HEK293 (cell line): ENCODE data around the gene KRT12.
A peak's percentile ranks its signal among the peaks of the same experiment; 100 is the strongest.

ENCODE experiments used
- CTCF ChIA-PET: fragments of 350-600 bp; formaldehyde crosslinking; extraction: SDS; loops from one replicate; lab custom pipeline; 2021; ENCODE audit warnings: antibody characterized with exemption; lab: Yijun Ruan, JAX
- POLR2A ChIA-PET: fragments of 300-600 bp; formaldehyde crosslinking; extraction: SDS; loops from one replicate; lab custom pipeline; 2020; ENCODE audit warnings: antibody characterized with exemption, inconsistent platforms; lab: Yijun Ruan, JAX
- H3K27ac ChIP-seq: fragments of 200-500 bp; sonication (Bioruptor generic); 2 replicates; pipeline ENCODE4 v1.5.1; 2014; ENCODE audit warnings: low read depth, low read length, control low read depth, inconsistent platforms; ENCODE audit errors: extremely low read depth
- H3K36me3 ChIP-seq, 2 experiments: fragments of 200-500 bp in 1 of 2; sonication (Bioruptor generic) in 1 of 2; 1 replicate in 1 of 2; 2 replicates in 1 of 2; pipeline ENCODE4 v1.5.1; 2014 to 2017; ENCODE audit warnings: inconsistent platforms in 2 of 2, low read length in 2 of 2; ENCODE audit not compliant: control insufficient read depth in 2 of 2, insufficient read depth in 1 of 2
- H3K4me1 ChIP-seq: fragments of 200-500 bp; sonication (Bioruptor generic); 2 replicates; pipeline ENCODE4 v1.5.1; 2014; ENCODE audit warnings: mild to moderate bottlenecking, low read length, inconsistent platforms; ENCODE audit not compliant: control insufficient read depth, insufficient read depth
- H3K4me3 ChIP-seq: 2 replicates; pipeline ENCODE4 v1.5.1; 2011; ENCODE audit warnings: low read depth, mild to moderate bottlenecking, control low read depth, low read length, moderate library complexity
- H3K9me3 ChIP-seq: fragments of 200-500 bp; sonication (Bioruptor generic); 2 replicates; pipeline ENCODE4 v1.5.1; 2014; ENCODE audit warnings: low read depth, low read length, inconsistent platforms; ENCODE audit not compliant: control insufficient read depth, insufficient read depth
- GLI2 ChIP-seq: fragments of 450-650 bp; formaldehyde crosslinking; IDR thresholded peaks from 2 replicates; pipeline ENCODE4; 2017; ENCODE audit warnings: missing biosample characterization, missing genetic modification characterization, low read depth, borderline replicate concordance
- HOXA7 ChIP-seq: sonication (generic); formaldehyde crosslinking; IDR thresholded peaks from 2 replicates; pipeline ENCODE4 v1.8.1; 2022; ENCODE audit warnings: missing genetic modification reagents, borderline replicate concordance
- HOXD13 ChIP-seq: sonication (generic); formaldehyde crosslinking; IDR thresholded peaks from 2 replicates; pipeline ENCODE4 v1.8.0; 2022; ENCODE audit warnings: missing genetic modification reagents, borderline replicate concordance
- PRDM1 ChIP-seq: fragments of 450-650 bp; formaldehyde crosslinking; IDR thresholded peaks from 2 replicates; pipeline ENCODE4; 2016; ENCODE audit warnings: missing biosample characterization, missing genetic modification characterization
- ZBTB48 ChIP-seq: fragments of 450-650 bp; formaldehyde crosslinking; IDR thresholded peaks from 2 replicates; pipeline ENCODE4 v1.5.1; 2016; ENCODE audit warnings: missing biosample characterization, missing genetic modification characterization
- ZFHX2 ChIP-seq: fragments of 450-650 bp; formaldehyde crosslinking; conservative IDR thresholded peaks from 2 replicates; pipeline ENCODE4 v1.5.1; 2016; ENCODE audit warnings: missing biosample characterization, missing genetic modification characterization
- ZNF248 ChIP-seq: fragments of 450-650 bp; formaldehyde crosslinking; IDR thresholded peaks from 2 replicates; pipeline ENCODE4 v1.5.1; 2017; ENCODE audit warnings: missing biosample characterization, missing genetic modification characterization
- ZNF350 ChIP-seq: fragments of 450-650 bp; formaldehyde crosslinking; IDR thresholded peaks from 2 replicates; pipeline ENCODE4 v1.5.0; 2017; ENCODE audit warnings: missing biosample characterization, mild to moderate bottlenecking, missing genetic modification characterization
- ZNF366 ChIP-seq: fragments of 450-650 bp; formaldehyde crosslinking; conservative IDR thresholded peaks from 2 replicates; pipeline ENCODE4 v1.5.1; 2016; ENCODE audit warnings: missing biosample characterization, missing genetic modification characterization
- ZNF416 ChIP-seq: fragments of 450-650 bp; formaldehyde crosslinking; IDR thresholded peaks from 2 replicates; pipeline ENCODE4 v1.5.1; 2016; ENCODE audit warnings: missing biosample characterization, missing genetic modification characterization
- ZNF48 ChIP-seq: fragments of 450-650 bp; formaldehyde crosslinking; IDR thresholded peaks from 2 replicates; pipeline ENCODE4 v1.5.1; 2016; ENCODE audit warnings: missing biosample characterization, missing genetic modification characterization
- ZNF560 ChIP-seq: fragments of 450-650 bp; formaldehyde crosslinking; IDR thresholded peaks from 2 replicates; pipeline ENCODE4 v1.5.1; 2017; ENCODE audit warnings: missing biosample characterization, missing genetic modification characterization, borderline replicate concordance
- ZNF571 ChIP-seq: fragments of 450-650 bp; formaldehyde crosslinking; IDR thresholded peaks from 2 replicates; pipeline ENCODE4 v1.5.0; 2017; ENCODE audit warnings: missing biosample characterization, missing genetic modification characterization
- ZNF596 ChIP-seq: fragments of 450-650 bp; IDR thresholded peaks from 2 replicates; pipeline ENCODE4 v1.5.0; 2018; ENCODE audit warnings: missing biosample characterization, mild to moderate bottlenecking, missing genetic modification characterization, moderate library complexity
- ZNF660 ChIP-seq: fragments of 450-650 bp; IDR thresholded peaks from 2 replicates; pipeline ENCODE4 v1.5.1; 2018; ENCODE audit warnings: missing biosample characterization, mild to moderate bottlenecking, missing genetic modification characterization
- ZNF768 ChIP-seq: fragments of 450-650 bp; formaldehyde crosslinking; IDR thresholded peaks from 2 replicates; pipeline ENCODE4 v1.5.1; 2018; ENCODE audit warnings: missing biosample characterization, mild to moderate bottlenecking, missing genetic modification characterization
- ZNF830 ChIP-seq: fragments of 450-650 bp; IDR thresholded peaks from 2 replicates; pipeline ENCODE4 v1.5.0; 2018; ENCODE audit warnings: missing biosample characterization, missing genetic modification characterization, low read depth, mild to moderate bottlenecking, moderate library complexity
- TF ChIP-seq, protein P1 (sequence below): fragments of 450-650 bp; formaldehyde crosslinking; IDR thresholded peaks from 2 replicates; pipeline ENCODE4 v1.5.1; 2016; ENCODE audit warnings: missing biosample characterization, missing genetic modification characterization
- TF ChIP-seq, protein P2 (sequence below): fragments of 450-650 bp; formaldehyde crosslinking; IDR thresholded peaks from 2 replicates; pipeline ENCODE4 v1.5.1; 2016; ENCODE audit warnings: missing biosample characterization, missing genetic modification characterization
- TF ChIP-seq, protein P3 (sequence below): fragments of 450-650 bp; formaldehyde crosslinking; IDR thresholded peaks from 2 replicates; pipeline ENCODE4 v1.5.1; 2016; ENCODE audit warnings: missing biosample characterization, missing genetic modification characterization, low read depth
- TF ChIP-seq, protein P4 (sequence below): fragments of 450-650 bp; IDR thresholded peaks from 2 replicates; pipeline ENCODE4 v1.5.1; 2018; ENCODE audit warnings: missing biosample characterization, mild to moderate bottlenecking, missing genetic modification characterization

Gene KRT12

DNA sequence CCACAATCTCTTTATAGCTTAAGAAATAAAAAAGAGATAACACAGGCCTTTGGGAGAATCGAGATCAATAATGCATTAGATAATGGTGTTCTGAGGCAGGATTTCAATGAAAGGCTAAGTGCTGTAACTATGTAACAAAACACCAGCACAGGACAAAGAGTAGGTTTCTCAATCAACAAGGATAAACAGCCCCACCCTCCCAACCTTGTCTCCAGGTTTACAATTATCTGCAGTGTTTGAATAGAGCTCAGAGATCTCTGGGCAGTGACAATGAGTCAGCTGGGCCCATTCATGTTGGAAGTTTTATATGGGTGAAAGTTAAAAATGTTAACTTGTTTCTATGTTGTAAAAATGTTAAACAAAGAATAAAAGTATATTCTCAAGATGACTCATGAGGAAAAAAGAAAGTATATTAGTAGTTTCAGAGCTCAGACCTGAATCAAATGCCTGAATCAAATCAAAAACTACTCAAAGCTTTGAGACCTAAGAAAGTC is 35.0 kb upstream of the KRT12 start (continued):
- TF ChIP-seq ZNF48 (tag by site-specific recombination) (no peak), ZNF248 (tag by site-specific recombination) (no peak), ZBTB48 (no peak), ZNF660 (tag by site-specific recombination) (0 out of 2 replicates have a peak, but pooled peaks have one; percentile 29), HOXA7 (CRISPR knock-in tag) (no peak), ZNF350 (tag by site-specific recombination) (no peak), GLI2 (tag by site-specific recombination) (no peak)
- TF ChIP-seq, protein P1, sequence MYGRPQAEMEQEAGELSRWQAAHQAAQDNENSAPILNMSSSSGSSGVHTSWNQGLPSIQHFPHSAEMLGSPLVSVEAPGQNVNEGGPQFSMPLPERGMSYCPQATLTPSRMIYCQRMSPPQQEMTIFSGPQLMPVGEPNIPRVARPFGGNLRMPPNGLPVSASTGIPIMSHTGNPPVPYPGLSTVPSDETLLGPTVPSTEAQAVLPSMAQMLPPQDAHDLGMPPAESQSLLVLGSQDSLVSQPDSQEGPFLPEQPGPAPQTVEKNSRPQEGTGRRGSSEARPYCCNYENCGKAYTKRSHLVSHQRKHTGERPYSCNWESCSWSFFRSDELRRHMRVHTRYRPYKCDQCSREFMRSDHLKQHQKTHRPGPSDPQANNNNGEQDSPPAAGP, result 0 out of 2 replicates have a peak, but pooled peaks have one; percentile 27
- TF ChIP-seq, protein P2, sequence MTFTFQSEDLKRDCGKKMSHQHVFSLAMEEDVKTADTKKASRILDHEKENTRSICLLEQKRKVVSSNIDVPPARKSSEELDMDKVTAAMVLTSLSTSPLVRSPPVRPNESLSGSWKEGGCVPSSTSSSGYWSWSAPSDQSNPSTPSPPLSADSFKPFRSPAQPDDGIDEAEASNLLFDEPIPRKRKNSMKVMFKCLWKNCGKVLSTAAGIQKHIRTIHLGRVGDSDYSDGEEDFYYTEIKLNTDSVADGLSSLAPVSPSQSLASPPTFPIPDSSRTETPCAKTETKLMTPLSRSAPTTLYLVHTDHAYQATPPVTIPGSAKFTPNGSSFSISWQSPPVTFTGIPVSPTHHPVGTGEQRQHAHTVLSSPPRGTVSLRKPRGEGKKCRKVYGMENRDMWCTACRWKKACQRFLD, result no peak

DNA sequence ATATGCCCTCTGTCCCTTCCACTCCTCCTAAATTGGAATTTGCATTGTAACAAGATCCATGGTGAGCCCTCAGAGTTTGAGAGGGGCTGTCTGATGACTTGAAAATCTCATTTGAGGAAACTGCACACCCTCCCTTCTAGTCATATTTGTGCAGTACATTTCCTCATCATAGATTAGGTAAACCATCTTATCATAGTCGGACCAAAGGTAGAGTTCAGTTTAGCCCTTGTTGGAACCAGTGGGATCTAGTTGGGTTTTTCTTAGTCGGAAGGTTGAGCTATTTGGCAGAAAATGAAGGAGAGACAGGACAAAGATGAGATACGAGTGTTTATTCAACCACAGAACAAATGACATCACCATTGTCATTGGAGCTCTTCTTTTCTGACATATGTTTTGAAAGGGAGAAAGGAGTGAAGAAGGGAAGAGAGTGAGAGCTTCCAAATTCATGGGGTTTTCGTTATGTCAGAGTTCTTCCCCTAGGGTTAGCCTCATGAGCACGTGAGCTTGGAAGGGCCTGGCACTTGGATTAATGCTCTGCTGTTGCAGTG is 33.9 kb upstream of the KRT12 start:
- H3K4me1 ChIP-seq, result peaks cover 27% of the 10 kb centered on the region
- no peaks in the 10 kb centered on the region for H3K36me3 ChIP-seq
- TF ChIP-seq ZNF366 (tag by site-specific recombination), result no peak
- 0 out of 2 replicates have a peak, but pooled peaks have one; percentile 28 for TF ChIP-seq PRDM1 (tag by site-specific recombination)
- TF ChIP-seq, protein P3, sequence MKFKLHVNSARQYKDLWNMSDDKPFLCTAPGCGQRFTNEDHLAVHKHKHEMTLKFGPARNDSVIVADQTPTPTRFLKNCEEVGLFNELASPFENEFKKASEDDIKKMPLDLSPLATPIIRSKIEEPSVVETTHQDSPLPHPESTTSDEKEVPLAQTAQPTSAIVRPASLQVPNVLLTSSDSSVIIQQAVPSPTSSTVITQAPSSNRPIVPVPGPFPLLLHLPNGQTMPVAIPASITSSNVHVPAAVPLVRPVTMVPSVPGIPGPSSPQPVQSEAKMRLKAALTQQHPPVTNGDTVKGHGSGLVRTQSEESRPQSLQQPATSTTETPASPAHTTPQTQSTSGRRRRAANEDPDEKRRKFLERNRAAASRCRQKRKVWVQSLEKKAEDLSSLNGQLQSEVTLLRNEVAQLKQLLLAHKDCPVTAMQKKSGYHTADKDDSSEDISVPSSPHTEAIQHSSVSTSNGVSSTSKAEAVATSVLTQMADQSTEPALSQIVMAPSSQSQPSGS, result peak; percentile 81
- POLR2A ChIA-PET, result no interaction called here
- H3K4me3 ChIP-seq, result no peak overlapping the region
- H3K9me3 ChIP-seq, result no peaks in the 10 kb centered on the region
- H3K27ac ChIP-seq, result no peak overlapping the region
- CTCF ChIA-PET, result interaction anchor here (0.6 to 3.4 kb wide), 11 partner anchors 15 to 765 kb away, joined by 3 to 15 read pairs (median 4); partner anchors contain the start of gene KRT20

DNA sequence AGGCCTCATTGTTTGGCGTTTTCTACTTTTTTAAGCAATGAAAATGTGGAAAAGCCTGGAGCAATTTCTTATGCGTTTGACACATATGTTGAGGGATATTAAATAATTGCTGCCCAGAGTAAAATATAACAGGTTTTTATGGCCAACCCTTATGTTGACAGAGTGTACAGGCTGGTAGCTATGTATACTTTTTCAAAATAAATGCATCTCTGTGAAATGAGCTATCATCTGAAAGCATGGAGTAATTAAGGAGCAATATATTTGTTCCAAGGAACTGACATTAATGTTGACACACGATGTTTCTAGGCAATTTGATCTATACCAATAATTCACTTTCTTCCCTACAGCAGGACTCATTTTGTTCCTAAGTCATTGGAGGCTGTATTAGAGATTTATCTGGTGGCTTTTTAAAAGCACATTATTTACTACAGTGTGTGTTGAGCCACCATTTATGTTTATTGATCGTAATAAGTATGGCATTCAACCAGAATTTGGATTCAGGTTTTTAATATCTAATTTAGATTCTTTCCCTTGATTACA is 30.0 kb upstream of the KRT12 start:
- CTCF ChIA-PET, result interaction anchor here (0.6 kb wide), 2 partner anchors 13 to 29 kb away, joined by 3 to 4 read pairs; no protein-coding TSS in a partner anchor
- Histone ChIP-seq H3K27ac (no peak overlapping the region), H3K4me1 (peaks cover 6% of the 10 kb centered on the region), H3K36me3 (no peaks in the 10 kb centered on the region), H3K9me3 (no peaks in the 10 kb centered on the region), H3K4me3 (no peak overlapping the region)
- POLR2A ChIA-PET, result no interaction called here
- no peak for TF ChIP-seq HOXD13 (CRISPR knock-in tag)
- no peak for TF ChIP-seq ZNF768 (tag by site-specific recombination)

DNA sequence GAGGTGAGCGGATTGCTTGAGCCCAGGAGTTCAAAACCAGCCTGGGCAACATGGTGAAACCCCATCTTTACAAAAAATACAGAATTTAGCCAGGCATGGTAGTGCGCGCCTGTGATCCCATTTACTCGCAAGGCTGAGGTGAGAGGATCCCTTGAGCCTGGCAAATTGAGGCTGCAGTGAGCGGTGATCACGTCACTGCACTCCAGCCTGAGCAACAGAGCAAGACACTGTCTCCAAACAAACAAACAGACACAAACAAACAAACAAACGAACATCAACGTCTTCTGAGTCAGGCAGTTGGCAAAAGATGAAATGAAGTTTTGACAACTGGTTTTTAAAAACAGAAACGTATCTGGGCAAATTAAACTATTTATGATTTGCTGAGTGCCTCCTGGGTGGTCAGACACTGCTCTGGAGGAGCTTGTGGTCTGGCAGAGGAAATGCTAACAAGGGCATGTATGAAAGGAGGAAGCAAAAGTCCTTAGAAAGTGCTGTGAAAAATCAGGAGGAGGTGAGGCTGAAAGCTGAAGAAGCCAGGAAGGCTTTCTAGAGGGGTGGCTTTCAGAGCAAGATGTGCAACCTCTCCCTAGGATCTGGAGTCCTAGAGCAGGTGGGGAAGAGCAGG is 28.2 kb upstream of the KRT12 start:
- H3K9me3 ChIP-seq, result no peaks in the 10 kb centered on the region
- POLR2A ChIA-PET, result no interaction called here
- no peak overlapping the region for H3K27ac ChIP-seq
- H3K36me3 ChIP-seq, result no peaks in the 10 kb centered on the region
- no peak overlapping the region for H3K4me3 ChIP-seq
- TF ChIP-seq ZFHX2 (tag by site-specific recombination) (no peak), ZNF571 (tag by site-specific recombination) (no peak), ZNF416 (tag by site-specific recombination) (no peak), ZNF830 (tag by site-specific recombination) (no peak), ZNF596 (tag by site-specific recombination) (no peak), ZNF560 (tag by site-specific recombination) (no peak)
- TF ChIP-seq, protein P4, sequence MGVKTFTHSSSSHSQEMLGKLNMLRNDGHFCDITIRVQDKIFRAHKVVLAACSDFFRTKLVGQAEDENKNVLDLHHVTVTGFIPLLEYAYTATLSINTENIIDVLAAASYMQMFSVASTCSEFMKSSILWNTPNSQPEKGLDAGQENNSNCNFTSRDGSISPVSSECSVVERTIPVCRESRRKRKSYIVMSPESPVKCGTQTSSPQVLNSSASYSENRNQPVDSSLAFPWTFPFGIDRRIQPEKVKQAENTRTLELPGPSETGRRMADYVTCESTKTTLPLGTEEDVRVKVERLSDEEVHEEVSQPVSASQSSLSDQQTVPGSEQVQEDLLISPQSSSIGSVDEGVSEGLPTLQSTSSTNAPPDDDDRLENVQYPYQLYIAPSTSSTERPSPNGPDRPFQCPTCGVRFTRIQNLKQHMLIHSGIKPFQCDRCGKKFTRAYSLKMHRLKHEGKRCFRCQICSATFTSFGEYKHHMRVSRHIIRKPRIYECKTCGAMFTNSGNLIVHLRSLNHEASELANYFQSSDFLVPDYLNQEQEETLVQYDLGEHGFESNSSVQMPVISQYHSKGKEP (tag by site-specific recombination), result no peak
- CTCF ChIA-PET, result no interaction called here
- no peaks in the 10 kb centered on the region for H3K4me1 ChIP-seq
